NCI-H2107 treated with DMSO at 0.1 percent for 48 hours (cell line): ENCODE measurements around the gene ENTPD5.
A peak's percentile ranks its signal among the peaks of the same experiment; 100 is the strongest.

Source experiments
- DNase-seq: peaks from one replicate; lab custom pipeline; 2025; ENCODE audit not compliant: unreplicated experiment; lab: John Stamatoyannopoulos, UW

The ENTPD5 gene, protein sequence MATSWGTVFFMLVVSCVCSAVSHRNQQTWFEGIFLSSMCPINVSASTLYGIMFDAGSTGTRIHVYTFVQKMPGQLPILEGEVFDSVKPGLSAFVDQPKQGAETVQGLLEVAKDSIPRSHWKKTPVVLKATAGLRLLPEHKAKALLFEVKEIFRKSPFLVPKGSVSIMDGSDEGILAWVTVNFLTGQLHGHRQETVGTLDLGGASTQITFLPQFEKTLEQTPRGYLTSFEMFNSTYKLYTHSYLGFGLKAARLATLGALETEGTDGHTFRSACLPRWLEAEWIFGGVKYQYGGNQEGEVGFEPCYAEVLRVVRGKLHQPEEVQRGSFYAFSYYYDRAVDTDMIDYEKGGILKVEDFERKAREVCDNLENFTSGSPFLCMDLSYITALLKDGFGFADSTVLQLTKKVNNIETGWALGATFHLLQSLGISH

DNA sequence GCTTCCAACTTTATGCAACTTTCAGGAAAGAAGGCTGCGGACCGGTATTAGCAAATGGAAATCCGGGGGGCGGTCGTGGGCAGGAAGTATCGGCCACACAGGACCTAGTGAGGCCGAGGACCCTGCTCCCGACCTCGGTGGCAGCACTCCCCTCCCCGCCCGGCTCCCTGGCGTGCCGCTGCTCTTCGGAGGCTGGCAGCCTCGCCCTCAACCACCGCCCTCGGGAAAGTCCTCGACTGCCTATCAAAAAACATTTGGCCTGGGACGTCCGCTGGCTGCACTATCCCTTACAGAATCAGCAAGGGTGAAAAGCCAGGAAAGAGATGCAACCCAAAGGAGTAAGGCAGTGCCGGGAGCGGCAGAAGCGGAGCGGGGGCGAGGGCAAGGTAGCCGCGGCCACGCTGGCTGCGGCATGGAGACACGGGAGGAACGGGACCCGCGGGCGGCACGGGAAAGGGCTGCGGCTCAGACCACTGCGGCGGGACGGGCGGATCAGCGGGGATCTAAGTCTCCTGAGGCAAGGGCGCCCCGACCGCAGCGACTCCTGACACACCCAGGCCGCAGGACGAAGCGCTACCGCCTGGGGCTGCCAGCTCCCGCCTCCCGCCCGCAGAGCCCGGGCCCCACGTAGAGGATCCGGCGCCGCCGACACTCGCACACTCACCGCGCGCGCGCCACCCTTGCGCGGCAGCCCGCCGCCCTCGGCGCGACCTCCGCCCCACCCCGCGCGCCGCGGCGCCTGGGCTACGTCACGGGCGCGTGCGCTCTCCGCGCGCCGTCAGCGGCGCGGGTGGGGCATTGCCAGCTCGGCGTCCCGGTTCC is at the start of gene ENTPD5, which contains the start of gene BBOF1:
TSS of gene ENTPD5 (minus strand) at position 703 of the 822 bp plus-strand sequence. CDS start 31,186 bp downstream, outside the sequence.
TSS of gene BBOF1 (plus strand) at position 764 of the 822 bp plus-strand sequence. CDS start 130 bp downstream, outside the sequence.
- DNase-seq, result peak; percentile 84

DNA sequence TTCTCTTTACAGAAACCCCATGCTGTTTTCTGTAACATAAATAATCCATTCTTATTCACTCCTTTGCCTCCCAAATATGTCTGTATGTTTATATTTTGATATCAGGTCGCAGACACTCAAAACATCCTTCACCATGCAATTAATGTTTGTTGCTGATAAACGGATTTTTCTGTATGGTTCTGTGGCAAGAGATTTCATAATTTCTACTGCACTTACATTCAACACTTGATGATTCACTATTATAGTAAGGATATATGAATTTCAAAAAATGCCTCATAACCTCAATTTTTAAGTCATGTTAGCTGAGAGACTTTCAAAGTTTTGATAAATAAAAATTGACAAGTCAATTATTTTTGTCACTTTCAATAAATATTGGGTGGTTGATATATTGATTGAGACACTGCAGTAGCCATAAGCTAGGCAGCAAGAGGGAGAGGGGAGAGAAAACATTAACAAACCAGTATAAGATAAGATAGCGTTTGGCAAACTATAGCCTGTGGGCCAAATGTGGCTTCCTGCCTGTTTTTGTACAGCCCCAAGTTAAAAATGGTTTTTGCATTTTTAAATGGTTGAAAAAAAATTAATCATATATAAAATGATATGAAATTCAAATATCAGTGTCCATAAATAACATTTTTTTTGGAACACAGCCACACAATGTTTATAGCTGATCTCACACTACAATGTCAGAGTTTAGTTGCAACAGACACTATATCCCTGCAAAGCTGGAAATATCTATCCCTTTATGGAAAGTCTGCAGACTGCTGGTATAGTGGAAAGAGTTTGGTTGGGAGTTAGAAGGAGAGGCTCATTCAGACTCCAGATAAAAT is 46.9 kb upstream of the ENTPD5 start:
- DNase-seq, result no peak

DNA sequence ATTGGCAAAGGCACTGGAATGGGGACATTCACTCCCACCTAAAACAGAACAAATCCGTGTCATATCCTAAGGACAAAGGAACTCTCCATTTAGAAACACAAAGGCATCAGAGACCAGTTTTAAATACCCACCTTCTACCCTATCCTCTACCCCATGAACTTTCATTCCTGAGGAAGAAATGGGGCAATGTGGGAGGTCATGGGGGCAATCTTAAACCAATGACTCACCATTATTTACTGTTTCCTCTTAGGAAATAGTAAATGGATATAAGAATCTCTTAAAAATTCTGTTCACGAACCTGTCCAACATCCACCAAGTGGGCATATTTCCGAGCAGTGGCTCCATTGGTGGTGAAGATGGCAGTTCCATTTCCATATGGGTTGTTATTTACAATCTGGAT is 45.8 kb upstream of the ENTPD5 start:
- no peak for DNase-seq

DNA sequence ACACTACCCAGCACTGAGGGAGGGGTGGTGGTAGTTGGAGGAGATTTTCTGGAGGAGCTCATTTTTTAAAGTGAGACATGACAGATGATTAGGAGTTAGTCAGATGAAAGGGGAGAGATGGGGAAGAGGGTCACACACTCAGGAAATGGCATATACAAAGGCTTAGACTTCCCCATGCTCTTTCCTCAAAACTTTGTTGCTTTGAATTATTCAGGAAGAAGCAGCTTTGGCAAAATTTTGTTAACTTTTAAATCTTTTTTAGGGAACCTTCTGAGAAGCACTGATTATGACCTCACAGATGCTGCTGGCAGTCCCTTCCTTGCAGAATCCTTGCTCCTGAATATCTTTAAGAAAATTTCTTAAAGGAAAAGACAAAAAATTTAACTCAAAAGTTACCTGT is 45.3 kb upstream of the ENTPD5 start:
- DNase-seq, result no peak

DNA sequence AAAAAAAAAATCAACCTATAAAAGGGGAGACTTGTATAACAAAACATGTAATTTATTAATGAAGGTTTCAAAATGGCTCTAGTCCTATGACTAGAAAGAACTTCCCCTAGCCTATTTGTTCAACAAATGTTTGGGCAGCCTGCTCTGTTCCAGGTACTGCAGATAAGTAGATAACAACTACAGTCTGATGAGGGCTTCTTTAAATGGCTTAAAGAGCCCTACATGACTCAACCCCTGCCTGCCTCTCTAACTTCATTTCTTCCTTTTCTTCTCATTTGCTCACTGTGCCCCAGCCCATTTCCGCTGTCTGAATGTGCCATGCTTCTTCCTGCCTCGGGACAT is 43.7 kb upstream of the ENTPD5 start:
- DNase-seq, result no peak

DNA sequence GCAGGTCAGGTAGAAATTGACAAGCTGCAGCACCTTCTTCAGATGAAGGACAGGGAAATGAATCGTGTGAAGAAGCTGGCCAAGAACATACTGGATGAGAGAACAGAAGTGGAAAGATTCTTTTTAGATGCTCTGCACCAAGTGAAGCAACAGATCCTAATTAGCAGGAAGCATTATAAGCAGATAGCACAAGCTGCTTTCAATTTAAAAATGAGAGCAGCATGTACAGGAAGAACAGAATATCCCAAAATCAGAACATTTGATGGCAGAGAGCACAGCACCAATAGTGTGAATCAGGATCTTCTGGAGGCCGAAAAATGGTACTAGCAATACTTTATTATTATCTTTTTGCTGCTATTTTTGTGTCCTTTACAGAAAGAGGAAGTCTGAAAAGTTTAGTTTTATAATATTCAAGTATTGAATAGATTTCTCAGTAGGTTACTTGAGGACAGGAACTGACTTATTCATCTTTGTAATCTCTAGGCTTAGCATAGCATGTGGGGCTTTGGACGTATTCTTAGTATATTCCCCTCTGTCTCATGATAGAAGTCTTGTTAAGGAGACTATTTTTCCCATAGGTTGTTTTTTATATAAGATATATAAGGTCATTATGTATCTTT is 30.9 kb upstream of the ENTPD5 start:
- no peak for DNase-seq

DNA sequence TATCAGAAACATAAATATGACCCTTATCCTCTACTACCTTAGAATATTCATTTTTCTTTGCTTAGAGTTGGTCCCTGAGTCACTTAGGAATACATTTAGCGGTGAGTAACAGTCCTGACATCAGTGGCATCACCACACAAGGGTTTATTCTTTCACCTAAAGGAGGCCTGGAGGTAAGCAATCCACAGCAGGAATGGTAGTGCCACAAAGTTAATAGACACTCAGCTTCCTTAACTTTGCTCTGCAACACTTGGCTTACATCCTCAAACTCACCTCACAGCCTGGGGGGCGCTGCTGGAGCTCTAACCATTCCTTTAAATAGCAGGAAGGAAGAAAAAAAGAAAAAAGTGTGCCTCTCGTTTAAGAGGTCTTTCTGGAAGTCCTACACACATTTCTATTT is 29.2 kb upstream of the ENTPD5 start:
- no peak for DNase-seq

DNA sequence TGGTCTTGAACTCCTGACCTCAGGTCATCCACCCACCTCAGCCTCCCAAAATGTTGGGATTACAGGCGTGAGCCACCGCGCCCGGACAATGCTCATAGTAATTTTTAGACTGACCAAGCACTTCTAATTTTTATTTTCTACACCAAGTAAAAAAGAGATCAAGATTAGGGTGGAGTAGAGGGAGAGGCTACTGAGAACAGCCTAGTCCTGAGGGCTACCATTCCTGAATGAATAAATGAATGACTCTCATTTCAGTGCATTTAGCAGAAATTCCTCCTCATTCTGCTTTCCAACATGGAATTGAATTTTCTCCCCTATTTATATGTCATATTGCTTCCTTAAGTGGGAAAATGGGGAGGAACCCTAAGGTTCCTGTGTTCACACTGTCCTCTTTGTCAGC is 26.4 kb upstream of the ENTPD5 start:
- no peak for DNase-seq

DNA sequence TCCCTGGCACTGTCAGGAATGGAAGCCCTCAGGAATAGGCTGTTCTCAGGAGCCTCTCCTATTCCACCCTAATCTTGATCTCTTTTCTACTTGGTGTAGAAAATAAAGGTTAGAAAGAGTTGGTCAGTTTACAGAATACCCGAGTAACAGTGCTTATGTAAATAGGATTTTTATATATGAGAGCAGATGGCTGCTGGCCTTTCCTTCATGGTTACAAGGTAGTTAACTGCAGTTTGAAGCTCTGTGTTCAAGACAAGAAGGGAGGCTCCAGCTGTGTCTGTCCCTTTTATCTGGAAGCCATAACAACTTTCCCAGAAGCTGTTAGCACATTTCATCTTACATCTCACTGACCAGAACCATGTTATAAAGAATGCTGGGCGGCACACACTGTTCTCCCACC is 23.2 kb upstream of the ENTPD5 start:
- no peak for DNase-seq

DNA sequence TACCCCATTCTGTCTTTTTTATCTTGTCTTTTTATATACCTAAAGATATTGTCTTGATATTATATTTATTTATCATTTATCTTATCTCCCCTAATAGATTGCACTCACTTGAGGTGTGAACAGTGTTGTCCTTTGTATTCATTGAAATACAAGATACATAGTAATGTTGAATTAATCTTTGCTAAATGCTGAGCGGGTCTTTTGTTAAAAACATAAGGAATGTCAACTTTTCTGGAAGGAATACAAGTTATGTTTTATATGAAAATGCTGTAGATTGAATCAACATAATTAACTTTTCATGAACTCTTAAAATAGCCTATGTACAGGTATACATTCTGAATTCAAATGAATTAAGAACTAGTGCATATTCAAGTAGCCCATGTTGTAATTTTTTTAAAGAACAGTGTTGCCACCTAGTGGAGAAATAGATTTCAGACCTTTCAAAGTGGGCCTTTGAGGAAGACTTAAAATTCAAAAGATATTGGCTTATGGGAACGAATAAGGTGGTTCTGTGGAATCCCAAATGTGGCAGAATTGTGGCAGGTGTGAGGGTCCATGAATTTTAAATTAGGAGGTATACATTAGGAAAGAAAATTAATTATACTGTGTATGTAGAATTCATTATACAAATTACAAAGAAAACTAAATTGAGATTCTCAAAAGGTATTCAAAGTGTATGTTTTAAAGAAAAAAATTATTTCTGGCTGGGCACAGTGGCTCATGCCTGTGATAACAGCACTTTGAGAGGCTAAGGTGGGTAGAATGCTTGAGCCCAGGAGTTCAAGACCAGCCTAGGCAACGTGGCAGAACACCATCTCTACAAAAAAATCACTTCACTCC is 19.2 kb upstream of the ENTPD5 start:
- peak; percentile 91 for DNase-seq

DNA sequence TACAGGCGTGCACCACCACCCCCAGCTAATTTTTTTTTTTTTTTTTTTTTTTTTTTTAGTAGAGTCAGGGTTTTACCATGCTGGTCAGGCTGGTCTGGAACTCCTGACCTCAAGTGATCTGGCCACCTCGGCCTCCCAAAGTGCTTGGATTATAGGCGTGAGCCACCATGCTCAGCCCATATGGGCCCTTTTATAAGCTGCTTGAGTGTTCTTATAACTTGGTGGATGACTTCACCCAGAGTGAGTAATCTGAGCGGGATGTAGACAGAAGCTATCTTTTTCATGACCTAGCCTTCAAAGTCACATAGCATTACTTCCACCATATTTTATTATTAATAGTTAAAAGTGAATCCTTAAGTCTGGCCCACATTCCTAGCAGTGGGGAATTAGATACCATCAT is 16.5 kb upstream of the ENTPD5 start:
- DNase-seq, result no peak

DNA sequence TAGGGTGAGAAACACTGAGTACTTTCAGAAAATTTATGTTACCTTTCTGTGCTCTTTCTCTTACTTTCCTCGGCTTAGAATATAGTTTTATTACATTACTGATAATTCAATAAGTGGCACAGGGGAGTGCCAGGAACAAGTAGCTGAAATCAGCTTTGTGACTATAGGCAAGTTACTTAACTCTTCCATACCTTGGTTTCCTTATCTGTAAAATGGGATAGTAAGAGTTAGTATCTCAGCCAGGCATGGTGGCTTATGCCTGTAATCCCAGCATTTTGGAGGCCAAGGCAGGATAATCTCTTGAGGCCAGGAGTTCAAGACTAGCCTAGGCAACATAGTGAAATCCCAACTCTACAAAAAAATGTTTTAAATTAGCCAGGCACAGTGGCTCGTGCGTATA is 15.5 kb upstream of the ENTPD5 start:
- no peak for DNase-seq

DNA sequence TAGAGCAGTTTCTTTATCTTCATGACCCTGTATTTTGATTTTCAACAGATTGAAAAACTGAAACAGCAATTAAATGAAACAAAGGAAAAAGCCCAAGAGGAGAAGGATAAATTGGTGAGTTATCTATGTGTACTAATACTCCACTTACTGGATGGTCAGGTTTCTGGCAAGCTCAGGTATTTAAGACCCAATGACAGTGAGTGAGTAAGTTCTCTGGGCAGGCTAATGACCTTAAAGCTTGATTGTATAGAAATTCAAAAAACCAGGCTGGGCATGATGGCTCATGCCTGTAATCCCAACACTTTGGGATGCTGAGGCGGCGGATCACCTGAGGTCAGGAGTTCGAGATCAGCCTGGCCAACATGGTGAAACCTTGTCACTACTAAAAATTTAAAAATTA is 10.0 kb upstream of the ENTPD5 start:
- DNase-seq, result no peak

DNA sequence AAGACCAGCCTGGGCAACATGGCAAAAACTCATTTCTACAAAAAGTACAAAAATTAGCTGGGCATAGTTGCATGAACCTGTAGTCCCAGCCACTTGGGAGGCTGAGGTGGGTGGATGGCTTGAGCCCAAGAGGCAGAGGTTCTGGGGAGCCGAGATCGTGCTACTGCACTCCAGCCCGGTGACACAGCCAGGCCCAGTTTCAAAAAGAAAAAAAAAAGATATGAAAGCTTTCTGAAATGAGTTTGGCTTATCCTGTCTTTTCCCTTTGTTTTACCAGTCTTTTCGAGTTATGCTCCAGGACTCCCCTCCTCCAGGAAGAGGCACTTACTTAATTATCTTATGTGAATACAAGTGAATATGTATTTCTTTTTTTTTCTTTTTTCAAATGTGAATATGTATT is 3.3 kb upstream of the ENTPD5 start:
- no peak for DNase-seq

DNA sequence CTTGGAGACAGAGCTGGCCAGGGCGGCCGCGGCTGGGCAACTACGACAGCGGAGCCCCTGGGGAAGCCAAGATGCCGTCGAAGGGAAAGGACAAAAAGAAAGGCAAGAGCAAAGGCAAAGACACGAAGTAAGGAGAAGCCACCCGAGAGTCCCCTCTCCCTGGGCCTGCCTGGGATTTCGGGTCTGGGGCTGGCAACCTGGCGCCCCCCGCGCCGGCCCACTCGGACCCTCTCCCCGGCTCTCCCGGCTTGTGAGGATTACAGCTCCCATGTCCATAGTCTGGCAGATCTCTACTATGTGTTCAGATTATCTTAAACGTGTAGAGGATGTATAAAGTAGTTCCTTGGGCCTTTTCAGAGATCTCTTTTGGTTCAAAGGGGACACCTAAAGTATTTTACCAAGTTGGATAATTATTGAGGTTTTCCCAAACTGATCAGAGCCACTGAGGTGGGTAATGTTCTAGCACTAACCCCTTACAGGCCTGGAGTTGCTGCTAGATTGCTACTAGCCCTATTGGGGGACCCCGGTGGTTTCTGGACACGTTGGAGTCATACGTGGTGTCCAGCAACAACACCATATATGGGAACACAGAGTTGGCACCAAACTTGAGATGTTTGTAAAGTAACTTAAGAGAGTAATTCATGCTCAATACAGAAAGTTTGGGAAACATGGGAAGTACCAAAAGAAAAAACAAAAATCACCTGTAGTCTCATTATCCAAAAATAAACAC is 485 bp upstream of the ENTPD5 start:
- DNase-seq, result no peak

DNA sequence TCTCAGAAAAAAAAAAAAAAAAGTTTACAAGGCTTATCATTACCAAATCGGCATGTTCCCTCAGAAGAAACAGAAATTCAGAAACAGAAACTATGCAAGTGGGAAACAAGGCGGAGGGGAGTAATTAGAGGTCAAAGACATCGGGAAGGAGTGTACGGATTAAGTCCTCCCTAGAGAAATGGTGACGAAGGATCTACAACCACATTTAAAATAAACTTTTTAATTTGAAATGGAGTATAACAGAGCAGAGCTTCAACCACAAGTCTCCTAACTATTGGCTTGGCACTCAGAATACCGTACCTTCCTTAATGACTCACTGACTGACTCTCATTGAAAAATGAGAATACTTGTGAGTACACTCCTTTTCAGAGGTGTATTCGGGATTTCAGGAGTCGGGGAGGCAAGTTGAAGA is 908 bp downstream of the ENTPD5 start:
- DNase-seq, result no peak

DNA sequence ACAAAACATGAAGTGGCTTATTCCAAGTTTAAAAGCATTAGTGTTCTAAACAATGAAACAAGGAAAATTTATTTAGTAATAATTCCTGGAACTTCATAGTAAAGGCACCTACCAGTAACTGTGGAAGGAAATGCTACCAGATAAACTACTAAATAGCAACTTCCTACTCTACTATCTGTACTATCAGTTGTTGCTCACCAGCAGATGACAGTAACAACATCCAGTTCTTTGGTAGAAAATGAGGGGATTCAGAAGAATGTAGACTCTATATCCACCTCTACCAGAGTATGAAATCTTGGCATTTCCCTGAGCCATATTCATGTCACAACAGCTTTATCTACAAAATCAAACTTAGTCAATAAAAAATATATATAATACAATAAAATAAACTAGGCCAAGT is 3.1 kb downstream of the ENTPD5 start:
- no peak for DNase-seq

DNA sequence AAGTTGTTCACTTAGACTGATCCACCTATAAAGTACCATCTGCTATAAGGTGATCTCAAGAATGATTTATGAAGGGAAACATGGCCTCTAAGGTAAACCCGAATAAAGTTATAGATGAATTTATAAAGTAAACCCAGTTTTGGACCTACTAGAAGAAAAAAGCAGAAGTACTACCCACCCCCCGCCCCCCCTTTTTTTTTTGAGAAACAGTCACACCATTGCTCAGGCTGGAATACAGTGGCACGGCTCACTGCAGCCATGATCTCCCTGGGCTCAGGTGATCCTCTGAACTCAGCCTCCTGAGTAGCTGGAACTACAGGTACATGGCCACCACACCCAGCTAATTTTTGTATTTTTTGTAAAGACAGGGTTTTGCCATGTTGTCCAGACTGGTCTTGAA is 3.9 kb downstream of the ENTPD5 start:
- no peak for DNase-seq

DNA sequence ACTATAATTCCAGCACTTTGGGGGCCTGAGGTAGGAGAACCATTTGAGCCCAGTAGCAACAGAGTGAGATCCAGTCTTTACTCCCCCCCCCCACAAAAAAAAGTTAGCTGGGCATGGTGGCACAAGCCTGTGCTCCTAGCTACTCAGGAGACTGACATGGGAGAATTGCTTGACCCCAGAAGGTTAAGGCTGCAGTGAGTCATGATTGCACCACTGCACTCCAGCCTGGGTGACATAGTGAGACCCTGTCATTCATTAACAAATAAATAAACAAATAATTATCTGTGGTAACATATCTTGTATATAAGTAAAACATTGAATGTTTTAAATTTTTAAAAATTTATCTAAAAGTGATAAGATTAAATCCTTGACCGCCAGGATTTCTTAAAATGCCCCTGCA is 4.8 kb downstream of the ENTPD5 start:
- DNase-seq, result no peak
